Parathyroid adenoma (tissue), 2 donors: Measurements from ENCODE around the gene UNC5C.

Experiments
- H2AFZ ChIP-seq: fragments of 300-600 bp; sonication (generic); one replicate; pipeline ENCODE4 v1.7.0; 2017; ENCODE audit warnings: antibody characterized with exemption, mild to moderate bottlenecking
- H3K27ac ChIP-seq: fragments of 300-600 bp; sonication (generic); one replicate; pipeline ENCODE4 v1.7.0; 2017
- H3K27me3 ChIP-seq: fragments of 300-600 bp; sonication (generic); one replicate; pipeline ENCODE4 v1.7.0; 2017; ENCODE audit warnings: low read length; ENCODE audit not compliant: control insufficient read depth, insufficient read depth
- H3K36me3 ChIP-seq: fragments of 300-600 bp; sonication (generic); one replicate; pipeline ENCODE4 v1.7.0; 2017; ENCODE audit warnings: low read length; ENCODE audit not compliant: control insufficient read depth, insufficient read depth
- H3K4me1 ChIP-seq: fragments of 300-600 bp; sonication (generic); one replicate; pipeline ENCODE4 v1.7.0; 2017; ENCODE audit warnings: control low read depth
- H3K4me2 ChIP-seq: fragments of 300-600 bp; sonication (generic); one replicate; pipeline ENCODE4 v1.7.0; 2017; ENCODE audit warnings: low read length
- H3K4me3 ChIP-seq: fragments of 300-600 bp; sonication (generic); one replicate; pipeline ENCODE4 v1.7.0; 2017; ENCODE audit warnings: low read depth, low read length
- H3K79me2 ChIP-seq: fragments of 300-600 bp; sonication (generic); one replicate; pipeline ENCODE4 v1.7.0; 2017; ENCODE audit warnings: control low read depth
- H3K9ac ChIP-seq: fragments of 300-600 bp; sonication (generic); one replicate; pipeline ENCODE4 v1.7.0; 2017; ENCODE audit warnings: mild to moderate bottlenecking
- H3K9me3 ChIP-seq: fragments of 300-600 bp; sonication (generic); one replicate; pipeline ENCODE4 v1.7.0; 2017; ENCODE audit warnings: low read length; ENCODE audit not compliant: control insufficient read depth
- CTCF ChIP-seq: fragments of 300-600 bp; sonication (generic); IDR thresholded peaks from one replicate; pipeline ENCODE4 v1.7.0; 2017; ENCODE audit warnings: antibody characterized with exemption, mild to moderate bottlenecking
- donor health status: primary hyperparathyroidism.

The UNC5C gene

GRCh38 chr4:95552942-95553550 lies 4.3 kb upstream of the UNC5C start:
- Histone ChIP-seq H3K27ac (no peak overlapping the region), H3K9ac (no peak overlapping the region), H3K4me3 (no peak overlapping the region), H3K27me3 (no peaks in the 10 kb centered on the region), H3K36me3 (no peaks in the 10 kb centered on the region), H3K79me2 (no peaks in the 10 kb centered on the region), H3K4me1 (no peaks in the 10 kb centered on the region), H3K4me2 (no peak overlapping the region), H3K9me3 (no peaks in the 10 kb centered on the region), H2AFZ (no peak overlapping the region)
- no peak for TF ChIP-seq CTCF

GRCh38 chr4:95551653-95552052 lies 2.9 kb upstream of the UNC5C start:
- Histone ChIP-seq H3K4me3 (no peak overlapping the region), H3K36me3 (no peaks in the 10 kb centered on the region), H3K27ac (no peak overlapping the region), H3K9me3 (no peaks in the 10 kb centered on the region), H3K27me3 (no peaks in the 10 kb centered on the region), H3K4me2 (no peak overlapping the region), H3K9ac (no peak overlapping the region), H2AFZ (no peak overlapping the region), H3K79me2 (no peaks in the 10 kb centered on the region), H3K4me1 (no peaks in the 10 kb centered on the region)
- no peak for TF ChIP-seq CTCF

GRCh38 chr4:95550115-95550987 lies 1.6 kb upstream of the UNC5C start:
- Histone ChIP-seq H2AFZ (no peak overlapping the region), H3K9me3 (no peaks in the 10 kb centered on the region), H3K36me3 (no peaks in the 10 kb centered on the region), H3K27ac (no peak overlapping the region), H3K9ac (no peak overlapping the region), H3K27me3 (no peaks in the 10 kb centered on the region), H3K79me2 (no peaks in the 10 kb centered on the region), H3K4me1 (no peaks in the 10 kb centered on the region), H3K4me3 (peak overlapping the region; percentile 45), H3K4me2 (peak overlapping the region; percentile 87)
- no peak for TF ChIP-seq CTCF

- no peak for TF ChIP-seq CTCF
- Histone ChIP-seq H3K9me3 (no peaks in the 10 kb centered on the region), H3K27ac (no peak overlapping the region), H2AFZ (no peak overlapping the region), H3K4me3 (peak overlapping the region; percentile 45), H3K4me2 (peak overlapping the region; percentile 87), H3K36me3 (no peaks in the 10 kb centered on the region), H3K4me1 (no peaks in the 10 kb centered on the region), H3K27me3 (no peaks in the 10 kb centered on the region), H3K79me2 (no peaks in the 10 kb centered on the region), H3K9ac (no peak overlapping the region)
These were observed 707 bp upstream of the UNC5C start for GRCh38 chr4:95549246-95550114.
